Measurements from ENCODE around the gene KIAA0319L.

The KIAA0319L gene

GRCh38 chr1:35443768-35444518 is 113.3 kb downstream of the KIAA0319L start:
- in situ Hi-C loops (cut with HindIII; ENCODE audit: low sequenced_read_pairs), result loop anchor here (25.0 kb wide), 1 partner anchor 293 kb away; no protein-coding TSS in a partner anchor
- H3K4me3 ChIP-seq (ENCODE audit: low read depth, low read length), result no peak overlapping the region
- no peak for DNase-seq (ENCODE audit: low read depth)
- TF ChIP-seq CTCF (IDR thresholded peaks at IDR 0.05; ENCODE audit: low read depth, low read length, missing control alignments), result no peak

GRCh38 chr1:35442734-35443133 is 114.5 kb downstream of the KIAA0319L start:
- in situ Hi-C loops (cut with HindIII; ENCODE audit: low sequenced_read_pairs), result loop anchor here (25.0 kb wide), 1 partner anchor 295 kb away; no protein-coding TSS in a partner anchor
- no peak overlapping the region for H3K4me3 ChIP-seq (ENCODE audit: low read depth, low read length)
- DNase-seq (ENCODE audit: low read depth), result no peak
- no peak for TF ChIP-seq CTCF (IDR thresholded peaks at IDR 0.05; ENCODE audit: low read depth, low read length, missing control alignments)

GRCh38 chr1:35441926-35442579 is 115.2 kb downstream of the KIAA0319L start:
- in situ Hi-C loops (cut with HindIII; ENCODE audit: low sequenced_read_pairs), result loop anchor here (25.0 kb wide), 1 partner anchor 295 kb away; no protein-coding TSS in a partner anchor

GRCh38 chr1:35439626-35440025 is 117.6 kb downstream of the KIAA0319L start:
- TF ChIP-seq CTCF (IDR thresholded peaks at IDR 0.05; ENCODE audit: low read depth, low read length, missing control alignments), result no peak
- DNase-seq (ENCODE audit: low read depth), result no peak
- in situ Hi-C loops (cut with HindIII; ENCODE audit: low sequenced_read_pairs), result loop anchor here (25.0 kb wide), 1 partner anchor 298 kb away; no protein-coding TSS in a partner anchor

More at GRCh38 chr1:35441926-35442579, 115.2 kb downstream of the KIAA0319L start:
- DNase-seq (ENCODE audit: low read depth), result no peak
- TF ChIP-seq CTCF (IDR thresholded peaks at IDR 0.05; ENCODE audit: low read depth, low read length, missing control alignments), result no peak
- H3K4me3 ChIP-seq (ENCODE audit: low read depth, low read length), result no peak overlapping the region

GRCh38 chr1:35437200-35437599 is 120.0 kb downstream of the KIAA0319L start:
- no peak for DNase-seq (ENCODE audit: low read depth)
- no peak overlapping the region for H3K4me3 ChIP-seq (ENCODE audit: low read depth, low read length)
- in situ Hi-C loops (cut with HindIII; ENCODE audit: low sequenced_read_pairs), result loop anchor here (25.0 kb wide), 1 partner anchor 300 kb away; no protein-coding TSS in a partner anchor
- no peak for TF ChIP-seq CTCF (IDR thresholded peaks at IDR 0.05; ENCODE audit: low read depth, low read length, missing control alignments)

More at GRCh38 chr1:35439626-35440025, 117.6 kb downstream of the KIAA0319L start:
- no peak overlapping the region for H3K4me3 ChIP-seq (ENCODE audit: low read depth, low read length)

GRCh38 chr1:35436078-35436477 is 121.1 kb downstream of the KIAA0319L start:
- in situ Hi-C loops (cut with HindIII; ENCODE audit: low sequenced_read_pairs), result loop anchor here (25.0 kb wide), 1 partner anchor 301 kb away; no protein-coding TSS in a partner anchor
- no peak for DNase-seq (ENCODE audit: low read depth)
- no peak for TF ChIP-seq CTCF (IDR thresholded peaks at IDR 0.05; ENCODE audit: low read depth, low read length, missing control alignments)
- no peak overlapping the region for H3K4me3 ChIP-seq (ENCODE audit: low read depth, low read length)
